HAP-1 (cell line): Measurements from ENCODE around the gene CCDC142.
A peak's percentile ranks its signal among the peaks of the same experiment; 100 is the strongest.
"Not testable (repeated sequence)": the region's sequence is repeated elsewhere in the genome, so short reads cannot be mapped to it uniquely, and the experiment has no call there.

Experiments
- DNase-seq, 2 experiments: peaks; one replicate each; pipeline ENCODE4 v3.0.0-alpha.2; 2016 to 2020; ENCODE audit warnings: low spot score in 2 of 2
- H3K27me3 ChIP-seq: fragments of 250-450 bp; sonication (Bioruptor Pico); 2 replicates; pipeline ENCODE4 v1.5.1; 2020; ENCODE audit warnings: low read depth, mild to moderate bottlenecking, moderate library complexity
- H3K36me3 ChIP-seq: fragments of 250-450 bp; sonication (Bioruptor Pico); replicated peaks from 2 replicates; pipeline ENCODE4 v1.5.1; 2020; ENCODE audit warnings: mild to moderate bottlenecking
- H3K4me1 ChIP-seq: fragments of 250-450 bp; sonication (Bioruptor Pico); 2 replicates; pipeline ENCODE4 v1.5.1; 2020; ENCODE audit warnings: mild to moderate bottlenecking
- H3K4me3 ChIP-seq: fragments of 250-450 bp; sonication (Bioruptor Pico); 2 replicates; pipeline ENCODE4 v1.5.1; 2020; ENCODE audit warnings: mild to moderate bottlenecking, moderate library complexity
- H3K9me3 ChIP-seq: fragments of 250-450 bp; sonication (Bioruptor Pico); 2 replicates; pipeline ENCODE4 v1.5.1; 2020; ENCODE audit warnings: mild to moderate bottlenecking, moderate library complexity
- in situ Hi-C: fragments of 300-500 bp; cut with MboI; formaldehyde crosslinking; loops from 3 replicates; pipeline ENCODE4 v1.14.3; 2020; ENCODE audit warnings: low sequenced_read_pairs, inconsistent platforms, mixed read lengths

The CCDC142 gene

GRCh38 chr2:74474899-74475298 is 7.9 kb downstream of the CCDC142 start:
- Histone ChIP-seq H3K27me3 (no peaks in the 10 kb centered on the region), H3K4me3 (no peak overlapping the region), H3K9me3 (no peaks in the 10 kb centered on the region), H3K36me3 (peaks cover 31% of the 10 kb centered on the region), H3K4me1 (peaks cover 10% of the 10 kb centered on the region; the same call in 1 of the 2 replicates)
- in situ Hi-C loops, result no loop called here
- DNase-seq, result peak in 1 of 2 experiments; percentile 41

GRCh38 chr2:74474481-74474880 is 8.3 kb downstream of the CCDC142 start:
- Histone ChIP-seq H3K4me3 (no peak overlapping the region), H3K4me1 (peaks cover 9% of the 10 kb centered on the region; the same call in 1 of the 2 replicates), H3K27me3 (no peaks in the 10 kb centered on the region), H3K9me3 (no peaks in the 10 kb centered on the region), H3K36me3 (peaks cover 30% of the 10 kb centered on the region)
- no peak for DNase-seq
- in situ Hi-C loops, result no loop called here

- H3K4me3 ChIP-seq, result peak overlapping the region; percentile 61
- peaks cover 23% of the 10 kb centered on the region for H3K36me3 ChIP-seq
- no peak for DNase-seq
- H3K4me1 ChIP-seq, result peaks cover 9% of the 10 kb centered on the region; the same call in 1 of the 2 replicates
- H3K27me3 ChIP-seq, result no peaks in the 10 kb centered on the region
- in situ Hi-C loops, result no loop called here
- no peaks in the 10 kb centered on the region for H3K9me3 ChIP-seq
Observed at GRCh38 chr2:74472945-74473258, 9.9 kb downstream of the CCDC142 start.

- Histone ChIP-seq H3K36me3 (peaks cover 19% of the 10 kb centered on the region), H3K27me3 (no peaks in the 10 kb centered on the region), H3K4me3 (peak within 1 kb of the TSS; percentile 61), H3K9me3 (no peaks in the 10 kb centered on the region), H3K4me1 (peaks cover 9% of the 10 kb centered on the region; the same call in 1 of the 2 replicates)
- in situ Hi-C loops, result no loop called here
- DNase-seq, result peak; percentile 89 to 96
Observed at GRCh38 chr2:74472086-74472944, 10.5 kb downstream of the CCDC142 start, which contains the start of gene MRPL53. MRPL53 (minus strand) TSS chr2:74472680; CDS start chr2:74472660, 20 bp downstream.

- in situ Hi-C loops, result no loop called here
- no peaks in the 10 kb centered on the region for H3K9me3 ChIP-seq
- peak overlapping the region; percentile 61 for H3K4me3 ChIP-seq
- peaks cover 17% of the 10 kb centered on the region for H3K36me3 ChIP-seq
- H3K4me1 ChIP-seq, result peaks cover 9% of the 10 kb centered on the region; the same call in 1 of the 2 replicates
- no peaks in the 10 kb centered on the region for H3K27me3 ChIP-seq
- no peak for DNase-seq
Observed at GRCh38 chr2:74471332-74472065, 11.3 kb downstream of the CCDC142 start.

- H3K4me1 ChIP-seq, H3K4me3 ChIP-seq, H3K27me3 ChIP-seq, DNase-seq, H3K9me3 ChIP-seq, in situ Hi-C loops: not testable (repeated sequence)
- peaks cover 17% of the 10 kb centered on the region for H3K36me3 ChIP-seq
Observed at GRCh38 chr2:74470742-74471141, 12.1 kb downstream of the CCDC142 start.

- H3K9me3 ChIP-seq, result no peaks in the 10 kb centered on the region
- H3K36me3 ChIP-seq, result peaks cover 25% of the 10 kb centered on the region
- peak overlapping the region; percentile 75 for H3K4me3 ChIP-seq
- no peaks in the 10 kb centered on the region for H3K27me3 ChIP-seq
- in situ Hi-C loops, result no loop called here
- DNase-seq, result peak in 1 of 2 experiments; percentile 29
- peaks cover 3% of the 10 kb centered on the region; the same call in 1 of the 2 replicates for H3K4me1 ChIP-seq
Observed at GRCh38 chr2:74464406-74464805, 18.4 kb downstream of the CCDC142 start.

GRCh38 chr2:74462786-74463105 is 20.1 kb downstream of the CCDC142 start:
- Histone ChIP-seq H3K36me3 (peaks cover 25% of the 10 kb centered on the region), H3K4me3 (no peak overlapping the region; the same call in 1 of the 2 replicates), H3K4me1 (peaks cover 4% of the 10 kb centered on the region; the same call in 1 of the 2 replicates), H3K27me3 (no peaks in the 10 kb centered on the region), H3K9me3 (no peaks in the 10 kb centered on the region)
- in situ Hi-C loops, result no loop called here
- DNase-seq, result no peak

DNA sequence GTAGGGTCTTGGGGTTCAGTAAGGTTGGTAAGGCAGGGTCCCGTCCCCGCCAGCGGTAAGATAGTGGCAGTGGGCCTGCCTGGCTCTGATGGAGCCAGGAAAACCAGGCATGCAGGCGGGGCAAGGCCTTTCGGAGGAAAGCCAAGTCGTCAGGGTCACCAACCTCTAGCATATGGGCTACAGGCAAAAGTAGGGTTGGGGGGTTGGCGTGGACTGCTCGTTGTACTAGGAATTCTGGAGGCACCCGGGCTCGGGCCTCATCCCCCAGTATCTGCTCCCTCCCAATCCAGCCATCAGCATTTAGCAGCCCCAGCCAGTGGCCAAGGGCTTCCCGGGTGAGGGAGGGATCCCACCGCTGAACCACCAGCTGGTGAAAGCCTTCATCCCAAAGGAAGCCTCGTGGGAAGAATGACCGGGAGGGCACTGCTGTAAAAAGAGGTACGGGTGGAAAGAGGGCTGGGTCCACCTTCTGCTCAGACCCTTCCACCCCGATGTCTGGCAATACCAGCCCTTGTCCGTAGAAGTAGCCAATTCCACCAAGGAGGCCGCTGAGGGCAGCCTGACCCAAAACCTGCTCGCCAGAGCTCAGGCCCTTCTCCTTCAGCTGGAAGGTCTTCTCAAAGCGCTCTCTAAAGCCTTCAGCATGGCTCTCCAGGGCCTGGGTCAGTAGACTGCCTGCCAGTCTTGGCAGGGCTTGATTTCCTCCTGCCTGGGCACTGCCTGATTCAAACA is 20.6 kb downstream of the CCDC142 start:
- Histone ChIP-seq H3K4me3 (no peak overlapping the region), H3K9me3 (no peaks in the 10 kb centered on the region), H3K4me1 (peaks cover 4% of the 10 kb centered on the region; the same call in 1 of the 2 replicates), H3K36me3 (peaks cover 25% of the 10 kb centered on the region), H3K27me3 (no peaks in the 10 kb centered on the region)
- DNase-seq, result no peak
- in situ Hi-C loops, result no loop called here

GRCh38 chr2:74461187-74462053 is 21.4 kb downstream of the CCDC142 start:
- DNase-seq, result peak in 1 of 2 experiments; percentile 41
- Histone ChIP-seq H3K27me3 (no peaks in the 10 kb centered on the region), H3K4me1 (peaks cover 11% of the 10 kb centered on the region), H3K9me3 (no peaks in the 10 kb centered on the region), H3K4me3 (no peak overlapping the region), H3K36me3 (peaks cover 25% of the 10 kb centered on the region)
- in situ Hi-C loops, result no loop called here

DNA sequence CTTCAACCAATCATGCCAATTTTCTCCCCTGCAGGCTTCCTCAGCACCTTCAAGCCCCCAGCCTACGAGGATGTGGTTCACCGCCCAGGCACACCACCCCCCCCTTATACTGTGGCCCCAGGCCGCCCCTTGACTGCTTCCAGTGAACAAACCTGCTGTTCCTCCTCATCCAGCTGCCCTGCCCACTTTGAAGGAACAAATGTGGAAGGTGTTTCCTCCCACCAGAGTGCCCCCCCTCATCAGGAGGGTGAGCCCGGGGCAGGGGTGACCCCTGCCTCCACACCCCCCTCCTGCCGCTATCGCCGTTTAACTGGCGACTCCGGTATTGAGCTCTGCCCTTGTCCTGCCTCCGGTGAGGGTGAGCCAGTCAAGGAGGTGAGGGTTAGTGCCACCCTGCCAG is 22.6 kb downstream of the CCDC142 start:
- in situ Hi-C loops, DNase-seq, H3K9me3 ChIP-seq, H3K27me3 ChIP-seq, H3K4me3 ChIP-seq: not testable (repeated sequence)
- H3K4me1 ChIP-seq, result peaks cover 16% of the 10 kb centered on the region
- peaks cover 25% of the 10 kb centered on the region for H3K36me3 ChIP-seq

GRCh38 chr2:74459503-74460118 is 23.2 kb downstream of the CCDC142 start:
- Histone ChIP-seq H3K36me3 (peaks cover 25% of the 10 kb centered on the region), H3K4me1 (peaks cover 16% of the 10 kb centered on the region)
- H3K27me3 ChIP-seq, DNase-seq, H3K4me3 ChIP-seq, H3K9me3 ChIP-seq: not testable (repeated sequence)
- in situ Hi-C loops, result loop anchor here (10.0 kb wide), 1 partner anchor 725 kb away; the partner anchor contains the start of gene TPRKB
